WTC11 (cell line): ENCODE results near the gene CCDC28B. TPM values are rescaled to one million over a fixed set of nuclear protein-coding genes. Genes with fewer than 3 reads are reported as not detected.

Experiments used
- ATAC-seq: fragments of 200-7000 bp; cut with Tn5 transposase; 2 replicates; pipeline ENCODE4 v1.10.0; 2021; ENCODE audit warnings: mild to moderate bottlenecking, moderate library complexity
- CTCF ChIA-PET: fragments of 300-600 bp; sonication (Branson Sonifier 250); formaldehyde crosslinking; loops from one replicate; lab custom pipeline; 2021; ENCODE audit warnings: antibody characterized with exemption; lab: Charles Lee
- POLR2A ChIA-PET: fragments of 350-600 bp; sonication (Branson Sonifier 250); formaldehyde crosslinking; loops from one replicate; lab custom pipeline; 2021; ENCODE audit warnings: antibody characterized with exemption; lab: Charles Lee
- DNase-seq: peaks from one replicate; pipeline ENCODE4 v3.0.0; 2021; ENCODE audit warnings: low spot score
- H3K27ac Mint-ChIP-seq: 2 replicates; pipeline ENCODE4 v1.8.0; 2021; ENCODE audit warnings: mixed read lengths
- H3K27me3 Mint-ChIP-seq: 2 replicates; pipeline ENCODE4 v1.8.0; 2021; ENCODE audit warnings: low read depth, mild to moderate bottlenecking, moderate library complexity, mixed read lengths
- H3K36me3 Mint-ChIP-seq: 2 replicates; pipeline ENCODE4 v1.8.0; 2021; ENCODE audit warnings: mixed read lengths
- H3K4me1 Mint-ChIP-seq: 2 replicates; pipeline ENCODE4 v1.8.0; 2022; ENCODE audit warnings: mixed read lengths
- H3K4me3 Mint-ChIP-seq: 2 replicates; pipeline ENCODE4 v1.8.0; 2021; ENCODE audit warnings: mild to moderate bottlenecking, moderate library complexity, mixed read lengths
- H3K9me3 Mint-ChIP-seq: 2 replicates; pipeline ENCODE4 v1.8.0; 2021; ENCODE audit warnings: mixed read lengths
- AFF4 ChIP-seq: sonication (generic); formaldehyde crosslinking; IDR thresholded peaks from 2 replicates; pipeline ENCODE4 v1.8.1; 2023; ENCODE audit warnings: mild to moderate bottlenecking, missing genetic modification reagents, borderline replicate concordance
- ARID4B ChIP-seq: sonication (generic); formaldehyde crosslinking; IDR thresholded peaks from 2 replicates; pipeline ENCODE4 v1.8.0; 2023; ENCODE audit warnings: missing genetic modification reagents, mild to moderate bottlenecking, borderline replicate concordance
- CREM ChIP-seq: sonication (generic); formaldehyde crosslinking; IDR thresholded peaks from 2 replicates; pipeline ENCODE4 v1.8.1; 2022; ENCODE audit warnings: mild to moderate bottlenecking, missing genetic modification reagents, moderate library complexity
- EMX1 ChIP-seq: fragments of 250-450 bp; sonication (Bioruptor Pico); IDR thresholded peaks from 2 replicates; pipeline ENCODE4 v1.8.0; 2021; ENCODE audit warnings: mild to moderate bottlenecking
- ESRRA ChIP-seq: sonication (generic); formaldehyde crosslinking; IDR thresholded peaks from 2 replicates; pipeline ENCODE4 v1.8.1; 2022; ENCODE audit warnings: mild to moderate bottlenecking, missing genetic modification reagents, borderline replicate concordance
- FOXJ3 ChIP-seq: sonication (generic); formaldehyde crosslinking; IDR thresholded peaks from 2 replicates; pipeline ENCODE4 v1.9.0; 2021; ENCODE audit warnings: missing genetic modification reagents, mild to moderate bottlenecking, borderline replicate concordance
- FOXK1 ChIP-seq: sonication (generic); formaldehyde crosslinking; IDR thresholded peaks from 2 replicates; pipeline ENCODE4 v1.8.0; 2022; ENCODE audit warnings: mild to moderate bottlenecking, moderate library complexity, missing genetic modification reagents
- MAX ChIP-seq: sonication (generic); formaldehyde crosslinking; IDR thresholded peaks from 2 replicates; pipeline ENCODE4 v1.8.0; 2022; ENCODE audit warnings: mild to moderate bottlenecking, missing genetic modification reagents
- MYBL2 ChIP-seq: sonication (generic); formaldehyde crosslinking; IDR thresholded peaks from 2 replicates; pipeline ENCODE4 v1.8.1; 2023; ENCODE audit warnings: mild to moderate bottlenecking, moderate library complexity, missing genetic modification reagents
- NFYB ChIP-seq: sonication (generic); formaldehyde crosslinking; conservative IDR thresholded peaks from 2 replicates; pipeline ENCODE4 v1.8.0; 2022; ENCODE audit warnings: low read depth, missing genetic modification reagents
- NR2C2 ChIP-seq: sonication (generic); formaldehyde crosslinking; IDR thresholded peaks from 2 replicates; pipeline ENCODE4 v1.8.0; 2022; ENCODE audit warnings: mild to moderate bottlenecking, missing genetic modification reagents
- NR3C1 ChIP-seq: sonication (generic); formaldehyde crosslinking; conservative IDR thresholded peaks from 2 replicates; pipeline ENCODE4 v1.8.1; 2023; ENCODE audit warnings: low read depth, mild to moderate bottlenecking, missing genetic modification reagents
- PREB ChIP-seq: sonication (generic); formaldehyde crosslinking; IDR thresholded peaks from 2 replicates; pipeline ENCODE4 v1.8.1; 2022; ENCODE audit warnings: mild to moderate bottlenecking, missing genetic modification reagents, moderate library complexity, borderline replicate concordance
- TP53 ChIP-seq: sonication (generic); formaldehyde crosslinking; IDR thresholded peaks from 2 replicates; pipeline ENCODE4 v1.8.1; 2023; ENCODE audit warnings: mild to moderate bottlenecking, missing genetic modification reagents
- ZNF121 ChIP-seq: sonication (generic); formaldehyde crosslinking; IDR thresholded peaks from 2 replicates; pipeline ENCODE4 v1.8.0; 2023; ENCODE audit warnings: missing genetic modification reagents
- ZNF232 ChIP-seq: sonication (generic); formaldehyde crosslinking; IDR thresholded peaks from 2 replicates; pipeline ENCODE4 v1.8.0; 2022; ENCODE audit warnings: mild to moderate bottlenecking, missing genetic modification reagents
- ZNF317 ChIP-seq: sonication (generic); formaldehyde crosslinking; IDR thresholded peaks from 2 replicates; pipeline ENCODE4 v1.8.1; 2023; ENCODE audit warnings: low read depth, mild to moderate bottlenecking, moderate library complexity, missing genetic modification reagents, borderline replicate concordance
- total RNA-seq: library from RNA; stranded (reverse); gene quantifications from 3 replicates; pipeline ENCODE4 v1.2.3, GENCODE V29; 2021

CCDC28B gene
- total RNA-seq, 1 experiment from 2014 or later: 34.4 TPM

- no peak; the same call in 1 of the 2 replicates for TF ChIP-seq ARID4B
- TF ChIP-seq ZNF232 (CRISPR knock-in tag): 0 out of 2 replicates have a peak, but pooled peaks have one; percentile 41
- TF ChIP-seq MAX (CRISPR knock-in tag): peak; percentile 76
- TF ChIP-seq ZNF121: peak; percentile 92
- TF ChIP-seq, all 79 proteins: peak for 9
Observed at GRCh38 chr1:32200226-32201010, at the start of gene CCDC28B (continued).

- ChIA-PET POLR2A (no interaction called here), CTCF (interaction anchor here (0.5 to 2.6 kb wide), 2 partner anchors 23 to 85 kb away, joined by 3 to 7 read pairs; no protein-coding TSS in a partner anchor)
- peaks cover 3% of the 10 kb centered on the region; the same call in 1 of the 2 replicates for H3K36me3 Mint-ChIP-seq
- ATAC-seq (no peak), DNase-seq (no peak)
- H3K27ac Mint-ChIP-seq: no peak overlapping the region; the same call in 1 of the 2 replicates
- H3K9me3 Mint-ChIP-seq: no peaks in the 10 kb centered on the region
- H3K27me3 Mint-ChIP-seq: no peaks in the 10 kb centered on the region
- no peak overlapping the region for H3K4me3 Mint-ChIP-seq
- H3K4me1 Mint-ChIP-seq: peaks cover 3% of the 10 kb centered on the region; the same call in 1 of the 2 replicates
- TF ChIP-seq MYBL2 (CRISPR knock-in tag): no peak
- 0 out of 2 replicates have a peak, but pooled peaks have one; percentile 53 for TF ChIP-seq ZNF121
Observed at GRCh38 chr1:32150847-32151246, 49.5 kb upstream of the CCDC28B start.

- no peaks in the 10 kb centered on the region for H3K9me3 Mint-ChIP-seq
- ChIA-PET CTCF (interaction anchor here (0.5 to 2.6 kb wide), 2 partner anchors 24 to 129 kb away, joined by 3 to 7 read pairs; no protein-coding TSS in a partner anchor), POLR2A (no interaction called here)
- DNase-seq: no peak
- H3K27ac Mint-ChIP-seq: peak overlapping the region; percentile 82
- H3K4me1 Mint-ChIP-seq: peaks cover 3% of the 10 kb centered on the region; the same call in 1 of the 2 replicates
- H3K27me3 Mint-ChIP-seq: no peaks in the 10 kb centered on the region
- H3K4me3 Mint-ChIP-seq: no peak overlapping the region
- peaks cover 8% of the 10 kb centered on the region for H3K36me3 Mint-ChIP-seq
- ATAC-seq: no peak
- TF ChIP-seq FOXK1 (CRISPR knock-in tag) (no peak), NR2C2 (no peak), NR3C1 (CRISPR knock-in tag) (no peak), FOXJ3 (CRISPR knock-in tag) (no peak), NFYB (CRISPR knock-in tag) (no peak), AFF4 (CRISPR knock-in tag) (no peak), TP53 (CRISPR knock-in tag) (no peak), ESRRA (no peak), CREM (CRISPR knock-in tag) (no peak), ARID4B (no peak), PREB (CRISPR knock-in tag) (no peak), ZNF317 (no peak), EMX1 (CRISPR knock-in tag) (no peak)
Observed at GRCh38 chr1:32151319-32151787, 49.0 kb upstream of the CCDC28B start.
